CD4-positive, alpha-beta memory T cell (primary cell): ENCODE data around the gene POU2F2. TPM values are rescaled to one million over a fixed set of nuclear protein-coding genes. Genes with fewer than 3 reads are reported as not detected.
A peak's percentile ranks its signal among the peaks of the same experiment; 100 is the strongest.
"Not testable (repeated sequence)": the region's sequence is repeated elsewhere in the genome, so short reads cannot be mapped to it uniquely, and the experiment has no call there.

Source experiments
- CTCF ChIA-PET: fragments of 350-600 bp; sonication (Branson Sonifier 250); formaldehyde crosslinking; loops from one replicate; lab custom pipeline; 2021; ENCODE audit warnings: inconsistent platforms; ENCODE audit not compliant: partially characterized antibody; lab: Charles Lee
- POLR2A ChIA-PET: fragments of 350-600 bp; sonication (Branson Sonifier 250); formaldehyde crosslinking; loops from one replicate; lab custom pipeline; 2021; ENCODE audit not compliant: partially characterized antibody; lab: Charles Lee
- DNase-seq, 5 donors: peaks; one replicate each; pipeline versions ENCODE4 v3.0.0 to v3.0.0-alpha.2; 2020 to 2022; ENCODE audit warnings: mixed read lengths in 1 of 5
- H3K27ac ChIP-seq: one replicate; pipeline ENCODE4 v1.7.0; 2013; ENCODE audit warnings: low read depth, low read length
- H3K27me3 ChIP-seq: 2 replicates; pipeline ENCODE4 v1.7.0; 2013; ENCODE audit warnings: mild to moderate bottlenecking, low read length, moderate library complexity; ENCODE audit not compliant: insufficient read depth
- H3K36me3 ChIP-seq: 2 replicates; pipeline ENCODE4 v1.7.0; 2013; ENCODE audit warnings: mild to moderate bottlenecking, low read length, moderate library complexity; ENCODE audit not compliant: insufficient read depth
- H3K4me1 ChIP-seq: 2 replicates; pipeline ENCODE4 v1.7.0; 2013; ENCODE audit warnings: mild to moderate bottlenecking, low read length, moderate library complexity; ENCODE audit not compliant: insufficient read depth
- H3K4me3 ChIP-seq, 2 donors: one replicate each; pipeline ENCODE4 v1.7.0; 2013; ENCODE audit warnings: low read length in 2 of 2, mild to moderate bottlenecking in 1 of 2
- H3K9me3 ChIP-seq, 2 donors: one replicate each; pipeline ENCODE4 v1.7.0; 2013; ENCODE audit warnings: low read length in 2 of 2, control low read depth in 1 of 2; ENCODE audit not compliant: control insufficient read depth in 1 of 2
- H3K27ac Mint-ChIP-seq, 7 donors: one replicate each; pipeline ENCODE4 v1.8.0; 2020 to 2021; ENCODE audit warnings: mixed read lengths in 7 of 7, mild to moderate bottlenecking in 6 of 7, inconsistent platforms in 3 of 7, moderate library complexity in 3 of 7
- H3K27me3 Mint-ChIP-seq, 2 donors: one replicate each; pipeline ENCODE4 v1.8.0; 2020 to 2021; ENCODE audit warnings: mixed read lengths in 2 of 2
- H3K36me3 Mint-ChIP-seq, 2 donors: one replicate each; pipeline ENCODE4 v1.8.0; 2020 to 2021; ENCODE audit warnings: mixed read lengths in 2 of 2, inconsistent platforms in 1 of 2, mild to moderate bottlenecking in 1 of 2
- H3K4me1 Mint-ChIP-seq, 4 donors: one replicate each; pipeline ENCODE4 v1.8.0; 2020 to 2021; ENCODE audit warnings: mixed read lengths in 4 of 4, mild to moderate bottlenecking in 1 of 4
- H3K4me3 Mint-ChIP-seq, 8 donors: one replicate each; pipeline ENCODE4 v1.8.0; 2020 to 2021; ENCODE audit warnings: mixed read lengths in 8 of 8, mild to moderate bottlenecking in 7 of 8, moderate library complexity in 6 of 8, inconsistent platforms in 3 of 8
- H3K9me3 Mint-ChIP-seq, 8 donors: one replicate each; pipeline ENCODE4 v1.8.0; 2020 to 2021; ENCODE audit warnings: mixed read lengths in 8 of 8, mild to moderate bottlenecking in 5 of 8, inconsistent platforms in 3 of 8, moderate library complexity in 1 of 8
- intact Hi-C: fragments of 100-400 bp; cut with micrococcal nuclease; formaldehyde crosslinking; loops from one replicate; pipeline ENCODE4 v1.15.1; 2023
- polyA plus RNA-seq, 2 donors: library from polyadenylated mRNA; unstranded; fragments of 300-500 nt; fragmentation: Illumina TruSeq; gene quantifications; one replicate each; pipeline ENCODE4 v1.2.3, GENCODE V29; 2021
- total RNA-seq, 2 experiments: library from RNA; stranded (reverse); gene quantifications; one replicate each; pipeline ENCODE4 v1.2.3, GENCODE V29; 2021

Gene POU2F2
- total and polyA plus RNA-seq, 4 experiments from 2014 or later, result 3.1 to 69.3 (median 45.6) TPM

DNA sequence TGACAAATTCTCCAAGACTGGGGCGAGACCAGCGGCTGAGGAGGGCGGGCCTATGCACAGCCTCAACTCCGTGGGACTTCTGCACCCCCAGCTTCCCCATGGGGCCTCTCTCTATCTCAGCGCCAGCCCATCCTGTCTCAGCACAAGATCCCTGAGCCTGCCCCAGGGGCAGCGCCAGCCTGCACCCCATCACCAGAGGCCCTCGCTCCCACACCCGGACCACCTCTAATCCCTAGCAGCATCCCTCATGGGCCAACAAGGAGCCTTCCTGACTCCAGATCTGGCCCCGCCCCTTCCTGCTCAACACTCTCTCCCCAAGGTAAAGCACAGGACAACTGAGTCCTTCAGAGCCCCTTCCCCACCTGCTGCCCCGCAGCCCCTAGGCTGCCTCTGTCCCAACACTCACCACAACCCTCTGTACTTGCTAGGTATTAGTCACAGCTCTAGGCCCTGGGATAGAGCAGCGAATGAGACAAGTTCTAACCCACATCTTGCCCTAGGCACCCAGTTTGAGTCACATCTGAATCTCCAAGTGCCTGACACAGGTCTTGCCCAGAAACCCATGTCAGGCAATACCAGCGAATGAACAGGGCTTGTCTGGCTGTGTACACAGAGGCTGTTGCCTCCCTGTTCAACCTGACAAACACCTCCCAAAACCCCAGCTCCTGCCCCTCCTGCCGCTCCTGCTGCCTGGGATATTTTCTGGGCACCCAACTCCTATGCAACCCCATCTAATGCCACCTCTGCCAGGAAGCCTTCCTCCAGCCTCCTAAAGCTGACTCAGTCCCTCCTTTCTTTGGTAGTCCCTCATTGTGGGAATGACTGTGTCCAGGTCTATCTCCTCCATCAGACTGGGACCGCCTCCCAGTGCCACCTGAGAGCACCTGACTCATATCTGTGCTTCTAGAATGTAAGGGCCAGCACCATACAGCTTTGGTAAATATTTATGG is 80.8 kb downstream of the POU2F2 start:
- Histone ChIP-seq H3K9me3 (no peaks in the 10 kb centered on the region), H3K36me3 (no peaks in the 10 kb centered on the region), H3K27ac (no peak overlapping the region), H3K27me3 (no peaks in the 10 kb centered on the region), H3K4me3 (no peak overlapping the region), H3K4me1 (no peaks in the 10 kb centered on the region)
- DNase-seq, result no peak
- no peaks in the 10 kb centered on the region for H3K9me3 Mint-ChIP-seq
- no peak overlapping the region for H3K4me3 Mint-ChIP-seq
- no peaks in the 10 kb centered on the region for H3K36me3 Mint-ChIP-seq
- ChIA-PET POLR2A (no interaction called here), CTCF (interaction anchor here (0.6 kb wide), 1 partner anchor 395 kb away, joined by 3 read pairs; no protein-coding TSS in a partner anchor)
- peaks cover 0 to 1% of the 10 kb centered on the region in 2 donors for H3K27me3 Mint-ChIP-seq
- intact Hi-C loops, result no loop called here
- peaks cover 7 to 9% (median 7%) of the 10 kb centered on the region in 4 donors for H3K4me1 Mint-ChIP-seq
- H3K27ac Mint-ChIP-seq, result no peak overlapping the region

- peaks cover 1 to 4% of the 10 kb centered on the region in 2 donors for H3K27me3 Mint-ChIP-seq
- H3K4me1 Mint-ChIP-seq, result peaks cover 7 to 11% (median 7%) of the 10 kb centered on the region in 4 donors
- no peaks in the 10 kb centered on the region for H3K9me3 Mint-ChIP-seq
- POLR2A ChIA-PET, result no interaction called here
- peak overlapping the region in 3 of 7 donors; percentile 33 to 89 (median 42) for H3K27ac Mint-ChIP-seq
- H3K27me3 ChIP-seq, result no peaks in the 10 kb centered on the region
- H3K4me3 ChIP-seq, result no peak overlapping the region
- H3K36me3 ChIP-seq, result no peaks in the 10 kb centered on the region
- CTCF ChIA-PET, result no interaction called here
- no peaks in the 10 kb centered on the region for H3K4me1 ChIP-seq
- H3K9me3 ChIP-seq, result no peaks in the 10 kb centered on the region
- no peak overlapping the region for H3K27ac ChIP-seq
- intact Hi-C loops, result no loop called here
- peak overlapping the region; percentile 61 to 88 (median 74) for H3K4me3 Mint-ChIP-seq
- DNase-seq, result peak in 1 of 5 donors; percentile 13
- no peaks in the 10 kb centered on the region for H3K36me3 Mint-ChIP-seq
These were observed 83.3 kb downstream of the POU2F2 start for GRCh38 chr19:42048992-42049391.

- Histone ChIP-seq H3K36me3 (no peaks in the 10 kb centered on the region), H3K9me3 (no peaks in the 10 kb centered on the region), H3K27ac (no peak overlapping the region), H3K4me1 (no peaks in the 10 kb centered on the region), H3K27me3 (no peaks in the 10 kb centered on the region), H3K4me3 (no peak overlapping the region)
- intact Hi-C loops, result no loop called here
- peaks cover 5 to 9% (median 7%) of the 10 kb centered on the region in 4 donors for H3K4me1 Mint-ChIP-seq
- peaks cover 3 to 7% of the 10 kb centered on the region in 2 donors for H3K27me3 Mint-ChIP-seq
- no peak overlapping the region for H3K27ac Mint-ChIP-seq
- H3K36me3 Mint-ChIP-seq, result no peaks in the 10 kb centered on the region
- POLR2A ChIA-PET, result no interaction called here
- no peak for DNase-seq
- H3K4me3 Mint-ChIP-seq, result no peak overlapping the region
- H3K9me3 Mint-ChIP-seq, result no peaks in the 10 kb centered on the region
- CTCF ChIA-PET, result interaction anchor here (1.9 to 4.5 kb wide), 2 partner anchors 11 to 17 kb away, joined by 6 to 18 read pairs; no protein-coding TSS in a partner anchor
These were observed 86.7 kb downstream of the POU2F2 start for GRCh38 chr19:42045575-42045974.

DNA sequence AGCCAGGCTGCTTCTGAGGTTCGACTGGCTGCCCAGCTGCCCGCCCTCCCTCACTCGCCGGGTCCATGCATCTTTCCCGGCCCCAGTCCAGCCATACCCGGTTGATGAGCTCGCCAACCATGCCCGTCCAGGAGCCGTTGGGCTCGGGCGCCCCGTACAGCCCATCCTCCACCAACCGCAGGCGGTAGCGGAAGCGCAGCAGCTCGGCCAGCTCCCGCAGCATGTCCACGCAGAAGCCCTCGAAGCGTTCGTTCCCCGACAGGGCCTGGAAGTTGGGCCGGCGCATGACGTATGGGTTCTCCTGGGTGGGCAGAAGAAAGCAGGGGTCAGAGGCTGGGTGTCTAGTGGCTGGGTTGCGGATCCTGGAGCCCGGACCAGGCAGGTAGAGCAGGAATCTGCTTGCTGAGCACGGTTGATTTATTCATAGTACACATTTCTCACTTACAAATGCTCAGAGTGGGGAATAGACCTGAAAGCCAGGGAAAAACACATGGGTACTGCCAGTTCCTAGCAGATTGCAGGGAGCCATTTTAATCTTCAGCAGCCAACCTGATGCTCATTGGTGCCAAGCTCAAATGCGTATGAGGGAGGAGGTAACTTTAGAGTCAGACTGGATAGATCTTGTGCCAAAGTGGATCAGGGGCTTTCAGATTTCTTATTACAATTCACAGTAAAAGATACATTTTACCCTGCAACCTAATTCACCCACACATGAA is 89.6 kb downstream of the POU2F2 start:
- peaks cover 1 to 7% of the 10 kb centered on the region in 2 donors for H3K27me3 Mint-ChIP-seq
- H3K4me1 Mint-ChIP-seq, result peaks cover 0 to 1% (median 0%) of the 10 kb centered on the region in 4 donors
- intact Hi-C loops, result no loop called here
- H3K36me3 Mint-ChIP-seq, result no peaks in the 10 kb centered on the region
- no peaks in the 10 kb centered on the region for H3K4me1 ChIP-seq
- H3K4me3 ChIP-seq, result no peak overlapping the region
- H3K9me3 Mint-ChIP-seq, result no peaks in the 10 kb centered on the region
- no peak overlapping the region for H3K27ac ChIP-seq
- no peak for DNase-seq
- ChIA-PET CTCF (interaction anchor here (1.0 kb wide), 1 partner anchor 8 kb away, joined by 3 read pairs; no protein-coding TSS in a partner anchor), POLR2A (no interaction called here)
- H3K27ac Mint-ChIP-seq, result no peak overlapping the region
- no peaks in the 10 kb centered on the region for H3K27me3 ChIP-seq
- H3K36me3 ChIP-seq, result no peaks in the 10 kb centered on the region
- no peak overlapping the region for H3K4me3 Mint-ChIP-seq
- H3K9me3 ChIP-seq, result no peaks in the 10 kb centered on the region

DNA sequence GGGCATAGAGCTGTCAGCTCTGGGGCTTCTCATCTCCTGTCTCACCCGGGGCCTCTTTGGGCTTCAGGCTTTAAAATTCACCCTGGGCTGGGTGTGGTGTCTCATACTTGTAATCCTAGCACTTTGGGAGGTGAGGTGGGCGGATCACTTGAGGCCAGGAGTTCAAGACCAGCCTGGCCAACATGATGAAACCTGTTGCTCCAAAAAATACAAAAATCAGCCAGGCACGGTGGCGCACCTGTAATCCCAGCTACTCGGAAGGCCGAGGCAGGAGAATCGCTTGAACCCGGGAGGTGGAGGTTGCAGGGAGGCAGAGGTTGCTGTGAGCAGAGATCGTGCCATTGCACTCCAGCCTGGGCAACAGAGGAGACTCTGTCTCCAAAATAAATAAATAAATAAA is 91.8 kb downstream of the POU2F2 start:
- H3K4me3 ChIP-seq, DNase-seq, H3K4me1 Mint-ChIP-seq, intact Hi-C loops, H3K27ac Mint-ChIP-seq, H3K9me3 ChIP-seq, H3K27ac ChIP-seq, H3K4me3 Mint-ChIP-seq, H3K27me3 Mint-ChIP-seq, H3K4me1 ChIP-seq, H3K27me3 ChIP-seq, H3K9me3 Mint-ChIP-seq, H3K36me3 Mint-ChIP-seq, H3K36me3 ChIP-seq: not testable (repeated sequence)
- POLR2A ChIA-PET, result interaction anchor here (0.5 kb wide), 1 partner anchor 54 kb away, joined by 3 read pairs; no protein-coding TSS in a partner anchor
- CTCF ChIA-PET, result interaction anchor here (1.7 kb wide), 1 partner anchor 9 kb away, joined by 6 read pairs; no protein-coding TSS in a partner anchor

DNA sequence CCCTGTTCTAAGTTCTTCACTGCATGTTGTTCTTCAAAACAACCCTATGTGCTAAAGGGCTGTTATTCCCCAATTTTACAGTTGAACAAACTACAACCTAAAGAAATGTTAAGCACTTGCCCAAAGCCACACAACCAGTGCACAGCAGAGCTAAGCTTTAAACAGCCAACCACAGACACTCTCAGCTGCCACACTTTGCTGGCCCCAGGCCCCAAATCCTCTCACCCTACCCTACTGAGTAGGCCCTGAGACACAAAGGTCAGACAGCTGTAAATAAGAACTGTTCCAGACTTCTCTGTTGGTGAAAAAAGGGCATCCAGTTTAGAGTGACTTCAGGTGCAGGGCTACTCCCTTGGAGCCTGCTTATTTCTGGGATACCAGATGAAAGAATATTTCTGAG is 92.2 kb downstream of the POU2F2 start:
- no peaks in the 10 kb centered on the region for H3K36me3 Mint-ChIP-seq
- H3K27ac Mint-ChIP-seq, result no peak overlapping the region
- no peak overlapping the region for H3K4me3 ChIP-seq
- ChIA-PET POLR2A (interaction anchor here (0.5 kb wide), 1 partner anchor 53 kb away, joined by 3 read pairs; no protein-coding TSS in a partner anchor), CTCF (interaction anchor here (1.7 kb wide), 1 partner anchor 8 kb away, joined by 6 read pairs; no protein-coding TSS in a partner anchor)
- intact Hi-C loops, result no loop called here
- no peaks in the 10 kb centered on the region for H3K4me1 Mint-ChIP-seq
- no peak overlapping the region for H3K27ac ChIP-seq
- H3K27me3 ChIP-seq, result no peaks in the 10 kb centered on the region
- no peaks in the 10 kb centered on the region for H3K9me3 Mint-ChIP-seq
- H3K27me3 Mint-ChIP-seq, result peaks cover 1 to 3% of the 10 kb centered on the region in 2 donors
- no peak overlapping the region for H3K4me3 Mint-ChIP-seq
- H3K9me3 ChIP-seq, result no peaks in the 10 kb centered on the region
- no peaks in the 10 kb centered on the region for H3K36me3 ChIP-seq
- DNase-seq, result no peak
- H3K4me1 ChIP-seq, result no peaks in the 10 kb centered on the region

DNA sequence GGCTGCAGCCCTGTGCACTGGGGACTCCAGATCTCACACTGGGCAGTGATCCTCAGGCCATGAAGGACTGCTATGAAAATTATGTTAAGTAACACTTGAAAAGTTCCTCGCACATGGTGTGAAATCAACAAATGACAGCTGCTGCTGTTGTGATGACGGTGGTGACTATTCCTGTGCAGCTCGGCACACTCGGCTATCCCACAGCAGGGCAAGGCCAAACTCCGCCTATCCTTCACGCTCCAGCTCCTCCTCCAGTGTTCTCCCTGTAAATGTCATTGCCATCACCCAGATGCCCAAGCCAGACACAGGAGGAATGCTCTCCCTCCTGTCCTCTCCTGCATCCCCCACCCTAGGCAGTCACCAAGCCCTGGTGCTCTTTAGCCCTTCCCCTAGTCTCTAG is 93.6 kb downstream of the POU2F2 start:
- ChIA-PET CTCF (no interaction called here), POLR2A (no interaction called here)
- Mint-ChIP-seq H3K36me3 (no peaks in the 10 kb centered on the region), H3K4me3 (no peak overlapping the region), H3K27me3 (peaks cover 3% of the 10 kb centered on the region in 2 donors), H3K27ac (no peak overlapping the region), H3K4me1 (peaks cover 0 to 4% (median 2%) of the 10 kb centered on the region in 4 donors), H3K9me3 (no peaks in the 10 kb centered on the region)
- no peaks in the 10 kb centered on the region for H3K4me1 ChIP-seq
- no peak overlapping the region for H3K27ac ChIP-seq
- no peaks in the 10 kb centered on the region for H3K9me3 ChIP-seq
- no peaks in the 10 kb centered on the region for H3K27me3 ChIP-seq
- H3K36me3 ChIP-seq, result no peaks in the 10 kb centered on the region
- no peak for DNase-seq
- intact Hi-C loops, result no loop called here
- no peak overlapping the region for H3K4me3 ChIP-seq
